Fibroblast of skin of right biceps (primary cell): ENCODE data around the gene LXN.
"Not testable (repeated sequence)": the region's sequence is repeated elsewhere in the genome, so short reads cannot be mapped to it uniquely, and the experiment has no call there.

ENCODE experiments used
- DNase-seq: peaks from one replicate; pipeline ENCODE4 v3.0.0-alpha.2; 2013

LXN gene

GRCh38 chr3:158672215-158673176 is at the start of gene LXN:
TSS of gene LXN (minus strand) at chr3:158672648. CDS start at chr3:158672478, 170 bp downstream.
- DNase-seq = peak; percentile 86

- DNase-seq = no peak
These were observed 49.7 kb upstream of the LXN start for GRCh38 chr3:158722108-158722507.

GRCh38 chr3:158718490-158719170 is 46.2 kb upstream of the LXN start:
- DNase-seq = peak; percentile 88

- DNase-seq = no peak
These were observed 45.1 kb upstream of the LXN start for GRCh38 chr3:158717576-158717975.

- DNase-seq = peak; percentile 64
These were observed 40.6 kb upstream of the LXN start for GRCh38 chr3:158713094-158713499.

- DNase-seq = no peak
These were observed 40.0 kb upstream of the LXN start for GRCh38 chr3:158712443-158712842.

- DNase-seq = peak; percentile 95
These were observed 39.4 kb upstream of the LXN start for GRCh38 chr3:158711886-158712285.

- no peak for DNase-seq
These were observed 38.2 kb upstream of the LXN start for GRCh38 chr3:158710601-158711000.

GRCh38 chr3:158709666-158710083 is 37.2 kb upstream of the LXN start:
- DNase-seq = peak; percentile 100

- no peak for DNase-seq
These were observed 31.1 kb upstream of the LXN start for GRCh38 chr3:158703566-158703965.

GRCh38 chr3:158702815-158703481 is 30.5 kb upstream of the LXN start:
- peak; percentile 87 for DNase-seq

- peak; percentile 64 for DNase-seq
These were observed 29.1 kb upstream of the LXN start for GRCh38 chr3:158701420-158702065.

GRCh38 chr3:158700559-158700958 is 28.1 kb upstream of the LXN start:
- no peak for DNase-seq

- DNase-seq = peak; percentile 51
These were observed 24.2 kb upstream of the LXN start for GRCh38 chr3:158696618-158697017.

GRCh38 chr3:158693866-158694456 is 21.5 kb upstream of the LXN start:
- DNase-seq = not testable (repeated sequence)

GRCh38 chr3:158685159-158685558 is 12.7 kb upstream of the LXN start:
- DNase-seq = peak; percentile 63

- DNase-seq = peak; percentile 76
These were observed 10.9 kb upstream of the LXN start for GRCh38 chr3:158683230-158683962.

GRCh38 chr3:158680861-158681260 is 8.4 kb upstream of the LXN start:
- DNase-seq = no peak

GRCh38 chr3:158679547-158680000 is 7.1 kb upstream of the LXN start:
- peak; percentile 35 for DNase-seq

- DNase-seq = no peak
These were observed 6.2 kb upstream of the LXN start for GRCh38 chr3:158678687-158679086.

GRCh38 chr3:158671821-158672214 is 630 bp downstream of the LXN start:
- no peak for DNase-seq

- DNase-seq = peak; percentile 10
These were observed 3.9 kb downstream of the LXN start for GRCh38 chr3:158668506-158668905.
